GM23338 (cell line): Measurements from ENCODE around the gene HOXB3.

ENCODE experiments used
- CREB1 ChIP-seq: fragments of 250-450 bp; sonication (Bioruptor Pico); IDR thresholded peaks from 2 replicates; pipeline ENCODE4 v1.5.0; 2020; ENCODE audit warnings: low read depth, mild to moderate bottlenecking, moderate library complexity
- CTCF ChIP-seq, 2 experiments: fragments of 200-600 bp in 1 of 2; sonication (generic) in 1 of 2; conservative IDR thresholded peaks; 2 replicates each; pipeline versions ENCODE4 v1.5.1 to v1.6.1; 2016 to 2017; ENCODE audit warnings: antibody characterized with exemption in 2 of 2, low read depth in 2 of 2, mild to moderate bottlenecking in 2 of 2, moderate library complexity in 1 of 2
- EZH2 ChIP-seq: fragments of 200-600 bp; sonication (generic); IDR thresholded peaks from one replicate; pipeline ENCODE4 v1.8.0; 2017; ENCODE audit warnings: antibody characterized with exemption, mild to moderate bottlenecking, low read depth; ENCODE audit not compliant: unreplicated experiment
- POLR2AphosphoS5 ChIP-seq: IDR thresholded peaks from 2 replicates; pipeline ENCODE4 v1.6.1; 2016; ENCODE audit warnings: antibody characterized with exemption, low read depth
- REST ChIP-seq: IDR thresholded peaks from one replicate; pipeline ENCODE4 v1.6.1; 2018; ENCODE audit warnings: antibody characterized with exemption; ENCODE audit not compliant: unreplicated experiment
- ZNF114 ChIP-seq: fragments of 250-450 bp; sonication (Bioruptor Pico); IDR thresholded peaks from 2 replicates; pipeline ENCODE4 v1.5.0; 2020; ENCODE audit warnings: mild to moderate bottlenecking, moderate library complexity

- TF ChIP-seq CTCF (conservative IDR thresholded peaks at IDR 0.05; ENCODE audit: low read depth in 2 of 2) (no peak), EZH2 (peak; percentile 32), POLR2AphosphoS5 (no peak), ZNF114 (CRISPR knock-in tag) (no peak), REST (no peak), CREB1 (no peak)
Measured at GRCh38 chr17:48548523-48549280, 41.3 kb downstream of the HOXB3 start.
